ENCODE measurements around the gene KLHL21. TPM values are rescaled to one million over a fixed set of nuclear protein-coding genes. Genes with fewer than 3 reads are reported as not detected.

The KLHL21 gene
- total and polyA plus RNA-seq, 9 of the 15 experiments (the other 6 are each of a cell fraction or from before 2014, with no cell fraction given) = 2.1 to 42.1 (median 17.5) TPM

DNA sequence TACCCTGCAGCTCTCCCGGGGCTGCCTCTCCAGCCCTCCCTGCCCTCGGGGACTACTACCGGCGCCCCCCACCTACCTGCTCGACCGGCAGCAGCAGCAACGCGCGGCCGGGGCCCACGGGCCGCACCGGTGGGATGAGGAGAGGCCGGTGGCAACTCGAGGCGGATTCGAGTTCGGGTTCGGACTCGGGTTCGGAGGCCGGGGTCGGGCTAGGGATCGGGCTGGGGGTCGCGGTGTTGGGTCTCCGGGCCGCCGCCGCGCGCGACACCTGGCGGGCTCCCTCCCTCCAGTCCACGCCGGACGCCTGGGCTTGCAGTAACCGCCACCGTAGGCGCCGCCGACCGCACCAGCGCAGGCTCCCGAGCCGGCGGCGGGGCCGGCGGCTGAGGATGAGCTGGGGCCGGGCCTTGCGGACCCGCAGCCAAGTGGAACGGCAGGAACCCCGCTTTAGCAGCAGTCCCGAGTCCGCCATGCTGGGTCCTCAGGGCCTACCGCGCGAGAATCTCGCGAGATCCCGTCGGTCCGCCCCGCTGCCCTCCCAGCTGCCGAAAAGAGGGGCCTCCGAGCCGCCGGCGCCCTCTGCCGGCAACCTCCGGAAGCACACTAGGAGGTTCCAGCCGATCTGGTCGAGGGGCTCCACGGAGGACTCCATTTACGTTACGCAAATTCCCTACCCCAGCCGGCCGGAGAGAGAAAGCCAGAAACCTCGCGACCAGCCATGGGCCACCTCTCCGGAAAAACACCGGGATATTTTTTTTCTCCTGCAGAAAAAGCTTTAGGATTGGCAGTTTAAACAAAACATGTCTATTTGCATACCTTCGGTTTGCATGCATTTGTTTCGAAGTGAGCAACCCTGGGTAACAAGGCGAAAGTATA lies 48.4 kb downstream of the KLHL21 start, which contains the start of gene NOL9 (continued):
- TF ChIP-seq, protein P1, sequence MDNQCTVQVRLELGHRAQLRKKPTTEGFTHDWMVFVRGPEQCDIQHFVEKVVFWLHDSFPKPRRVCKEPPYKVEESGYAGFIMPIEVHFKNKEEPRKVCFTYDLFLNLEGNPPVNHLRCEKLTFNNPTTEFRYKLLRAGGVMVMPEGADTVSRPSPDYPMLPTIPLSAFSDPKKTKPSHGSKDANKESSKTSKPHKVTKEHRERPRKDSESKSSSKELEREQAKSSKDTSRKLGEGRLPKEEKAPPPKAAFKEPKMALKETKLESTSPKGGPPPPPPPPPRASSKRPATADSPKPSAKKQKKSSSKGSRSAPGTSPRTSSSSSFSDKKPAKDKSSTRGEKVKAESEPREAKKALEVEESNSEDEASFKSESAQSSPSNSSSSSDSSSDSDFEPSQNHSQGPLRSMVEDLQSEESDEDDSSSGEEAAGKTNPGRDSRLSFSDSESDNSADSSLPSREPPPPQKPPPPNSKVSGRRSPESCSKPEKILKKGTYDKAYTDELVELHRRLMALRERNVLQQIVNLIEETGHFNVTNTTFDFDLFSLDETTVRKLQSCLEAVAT (IDR thresholded peaks at IDR 0.05) = no peak
- TF ChIP-seq, protein P2, sequence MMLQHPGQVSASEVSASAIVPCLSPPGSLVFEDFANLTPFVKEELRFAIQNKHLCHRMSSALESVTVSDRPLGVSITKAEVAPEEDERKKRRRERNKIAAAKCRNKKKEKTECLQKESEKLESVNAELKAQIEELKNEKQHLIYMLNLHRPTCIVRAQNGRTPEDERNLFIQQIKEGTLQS (IDR thresholded peaks at IDR 0.05) = no peak
- TF ChIP-seq, protein P2 (CRISPR knock-in tag; conservative IDR thresholded peaks at IDR 0.05) = peak; percentile 43; the same call in 1 of the 2 replicates
- peak; percentile 47; the same call in 1 of the 2 replicates for TF ChIP-seq TEAD4 (IDR thresholded peaks at IDR 0.05; ENCODE audit: low read length)
- TF ChIP-seq TEAD4 (CRISPR knock-in tag; IDR thresholded peaks at IDR 0.05; ENCODE audit: borderline replicate concordance) = no peak
- TF ChIP-seq ZKSCAN1 (IDR thresholded peaks at IDR 0.05; ENCODE audit: low read depth, low read length) = peak; percentile 56; the same call in 1 of the 2 replicates
- peak; percentile 71 for TF ChIP-seq JUND (IDR thresholded peaks at IDR 0.05; ENCODE audit: borderline replicate concordance, low read depth, low read length)
- TF ChIP-seq JUND (tag; IDR thresholded peaks at IDR 0.05; ENCODE audit: borderline replicate concordance, low read depth, low read length) = no peak; the same call in 2 of the 3 replicates
- TF ChIP-seq NONO (IDR thresholded peaks at IDR 0.05; ENCODE audit: low read depth in 2 of 2, low read length in 1 of 2) = peak; percentile 85 to 91
- no peak; the same call in 1 of the 2 replicates for TF ChIP-seq ZNF165 (CRISPR knock-in tag; IDR thresholded peaks at IDR 0.05; ENCODE audit: borderline replicate concordance)
- peak; percentile 86; the same call in 1 of the 2 replicates for TF ChIP-seq POLR2AphosphoS5 (IDR thresholded peaks at IDR 0.05; ENCODE audit: control insufficient read depth, insufficient read depth, low read depth, low read length)
- no peak for TF ChIP-seq ZNF707 (CRISPR knock-in tag; conservative IDR thresholded peaks at IDR 0.05)
- peak; percentile 69 for TF ChIP-seq CCNT2 (IDR thresholded peaks at IDR 0.05; ENCODE audit: borderline replicate concordance, extremely low read depth, insufficient read length, low read depth, low read length)
- no peak for TF ChIP-seq ATF1 (CRISPR knock-in tag; IDR thresholded peaks at IDR 0.05)
- TF ChIP-seq ATF1 (tag; IDR thresholded peaks at IDR 0.05) = peak; percentile 70
- TF ChIP-seq RCOR1 (IDR thresholded peaks at IDR 0.05; ENCODE audit: borderline replicate concordance in 1 of 2, low read depth in 2 of 2, low read length in 2 of 2) = peak; percentile 28 to 77; a peak in 2 of 4 replicates
- TF ChIP-seq U2AF2 (optimal IDR thresholded peaks at IDR 0.05; ENCODE audit: low read depth, low read length) = no peak
- no peak for TF ChIP-seq EZH2 (IDR thresholded peaks at IDR 0.05; ENCODE audit: borderline replicate concordance, low read depth, low read length)
- no peak for TF ChIP-seq CSDE1 (IDR thresholded peaks at IDR 0.05)
- TF ChIP-seq ZNF263 (CRISPR knock-in tag; IDR thresholded peaks at IDR 0.05; ENCODE audit: borderline replicate concordance) = peak; percentile 44; the same call in 1 of the 2 replicates
- TF ChIP-seq MBD2 (IDR thresholded peaks at IDR 0.05; ENCODE audit: borderline replicate concordance, low read depth) = no peak; the same call in 1 of the 2 replicates
- peak; percentile 100 for TF ChIP-seq CHD2 (IDR thresholded peaks at IDR 0.05; ENCODE audit: low read depth, low read length)
- TF ChIP-seq POU5F1 (IDR thresholded peaks at IDR 0.05; ENCODE audit: borderline replicate concordance, low read depth, low read length, partially characterized antibody) = no peak
- no peak for TF ChIP-seq ZNF551 (CRISPR knock-in tag; IDR thresholded peaks at IDR 0.05)
